Hepatocyte (in vitro differentiated cells): ENCODE data around the gene ARSB.

Experiments
- EZH2 ChIP-seq: fragments of 200-600 bp; sonication (generic); IDR thresholded peaks from 2 replicates; pipeline ENCODE4 v1.6.1; 2016; ENCODE audit warnings: antibody characterized with exemption, mild to moderate bottlenecking, borderline replicate concordance
- EZH2phosphoT487 ChIP-seq: fragments of 200-600 bp; sonication (generic); IDR thresholded peaks from one replicate; pipeline ENCODE4 v1.6.1; 2018; ENCODE audit warnings: antibody characterized with exemption, mild to moderate bottlenecking, low read depth, moderate library complexity; ENCODE audit not compliant: unreplicated experiment, severe bottlenecking
- TF ChIP-seq, protein P1 (sequence below): fragments of 200-600 bp; sonication (generic); IDR thresholded peaks from 2 replicates; pipeline ENCODE4 v1.5.1; 2016; ENCODE audit warnings: antibody characterized with exemption, mild to moderate bottlenecking; ENCODE audit not compliant: poor library complexity

GRCh38 chr5:78810098-78810920, 174.8 kb downstream of the ARSB start:
- TF ChIP-seq, protein P1, sequence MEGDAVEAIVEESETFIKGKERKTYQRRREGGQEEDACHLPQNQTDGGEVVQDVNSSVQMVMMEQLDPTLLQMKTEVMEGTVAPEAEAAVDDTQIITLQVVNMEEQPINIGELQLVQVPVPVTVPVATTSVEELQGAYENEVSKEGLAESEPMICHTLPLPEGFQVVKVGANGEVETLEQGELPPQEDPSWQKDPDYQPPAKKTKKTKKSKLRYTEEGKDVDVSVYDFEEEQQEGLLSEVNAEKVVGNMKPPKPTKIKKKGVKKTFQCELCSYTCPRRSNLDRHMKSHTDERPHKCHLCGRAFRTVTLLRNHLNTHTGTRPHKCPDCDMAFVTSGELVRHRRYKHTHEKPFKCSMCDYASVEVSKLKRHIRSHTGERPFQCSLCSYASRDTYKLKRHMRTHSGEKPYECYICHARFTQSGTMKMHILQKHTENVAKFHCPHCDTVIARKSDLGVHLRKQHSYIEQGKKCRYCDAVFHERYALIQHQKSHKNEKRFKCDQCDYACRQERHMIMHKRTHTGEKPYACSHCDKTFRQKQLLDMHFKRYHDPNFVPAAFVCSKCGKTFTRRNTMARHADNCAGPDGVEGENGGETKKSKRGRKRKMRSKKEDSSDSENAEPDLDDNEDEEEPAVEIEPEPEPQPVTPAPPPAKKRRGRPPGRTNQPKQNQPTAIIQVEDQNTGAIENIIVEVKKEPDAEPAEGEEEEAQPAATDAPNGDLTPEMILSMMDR: no peak
- no peak for TF ChIP-seq EZH2
- no peak for TF ChIP-seq EZH2phosphoT487
